VCaP (cell line): ENCODE data around the gene AMIGO3.

ENCODE experiments used
- H3K27ac ChIP-seq: fragments of 450-650 bp; 2 replicates; pipeline ENCODE4 v1.5.1; 2017
- CTCF ChIP-seq: fragments of 450-650 bp; conservative IDR thresholded peaks from 2 replicates; pipeline ENCODE4 v1.5.1; 2017; ENCODE audit warnings: mild to moderate bottlenecking, moderate library complexity

The AMIGO3 gene

DNA sequence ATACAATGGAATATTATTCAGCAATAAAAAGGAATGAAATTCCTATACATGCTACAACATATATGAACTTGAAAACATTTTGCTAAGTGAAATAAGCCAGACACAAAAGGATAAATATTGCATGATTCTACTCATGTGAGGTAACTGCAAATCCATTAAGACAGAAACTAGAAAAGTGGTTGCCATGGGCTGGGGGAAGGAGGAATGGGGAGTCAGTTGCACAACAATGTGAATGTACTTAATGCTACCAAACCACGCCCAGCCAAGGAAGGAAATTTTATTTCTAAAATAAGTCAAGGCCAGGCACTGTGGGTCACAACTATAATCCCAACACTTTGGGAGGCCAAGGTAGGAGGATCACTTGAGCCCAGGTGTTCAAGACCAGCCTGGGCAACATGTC, 14.1 kb upstream of the AMIGO3 start:
- H3K27ac ChIP-seq, result no peak overlapping the region
- TF ChIP-seq CTCF, result no peak

DNA sequence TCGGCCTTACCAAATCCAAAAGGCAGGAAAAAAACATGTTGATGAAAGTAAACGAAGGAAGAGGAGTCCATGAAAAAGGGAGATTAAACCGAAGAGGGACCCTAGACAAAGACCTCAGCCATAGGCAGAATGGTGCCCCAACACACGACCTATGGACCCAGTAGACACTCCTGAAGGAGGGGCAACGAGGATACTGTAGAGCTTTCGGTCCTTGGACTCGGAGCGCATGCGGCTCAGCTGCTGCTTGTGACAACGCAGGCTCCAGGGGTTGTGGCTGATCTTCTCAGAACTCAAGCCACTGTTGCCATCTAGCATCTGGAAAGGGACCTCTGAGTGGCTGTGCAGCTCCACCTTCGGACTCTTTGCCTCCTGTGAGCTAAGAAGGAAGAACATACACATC, 13.1 kb upstream of the AMIGO3 start:
- no peak for TF ChIP-seq CTCF

DNA sequence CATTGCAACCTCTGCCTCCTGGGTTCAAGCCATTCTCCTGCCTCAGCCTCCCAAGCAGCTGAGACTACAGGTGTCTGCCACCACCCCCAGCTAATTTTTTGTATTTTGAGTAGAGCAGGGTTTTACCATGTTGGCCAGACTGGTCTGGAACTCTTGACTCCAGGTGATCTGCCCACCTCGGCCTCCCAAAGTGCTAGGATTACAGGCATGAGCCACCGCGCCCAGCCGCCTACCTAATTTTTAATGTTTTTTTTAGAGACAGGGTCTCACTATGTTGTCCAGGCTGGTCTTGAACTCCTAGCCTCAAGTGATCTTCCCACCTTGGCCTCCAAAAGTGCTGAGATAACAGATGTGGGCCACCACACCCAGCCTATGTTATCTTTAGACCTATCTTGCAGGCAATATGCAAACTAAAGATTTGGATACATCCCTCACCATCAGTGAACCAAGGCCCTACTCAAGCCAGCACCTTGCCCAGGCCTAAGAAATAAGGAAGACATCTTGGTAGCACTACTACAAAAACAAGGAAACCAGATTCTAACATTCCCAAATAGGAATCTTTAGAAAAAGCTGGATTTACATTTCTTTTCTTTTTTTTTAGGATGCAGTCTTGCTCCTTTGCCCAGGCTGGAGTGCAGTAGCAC, 10.6 kb upstream of the AMIGO3 start:
- TF ChIP-seq CTCF, result no peak
- no peak overlapping the region for H3K27ac ChIP-seq

More for the DNA sequence above, 13.1 kb upstream of the AMIGO3 start:
- H3K27ac ChIP-seq, result no peak overlapping the region

GRCh38 chr3:49727924-49728361, 8.5 kb upstream of the AMIGO3 start:
- H3K27ac ChIP-seq, result no peak overlapping the region
- no peak for TF ChIP-seq CTCF

DNA sequence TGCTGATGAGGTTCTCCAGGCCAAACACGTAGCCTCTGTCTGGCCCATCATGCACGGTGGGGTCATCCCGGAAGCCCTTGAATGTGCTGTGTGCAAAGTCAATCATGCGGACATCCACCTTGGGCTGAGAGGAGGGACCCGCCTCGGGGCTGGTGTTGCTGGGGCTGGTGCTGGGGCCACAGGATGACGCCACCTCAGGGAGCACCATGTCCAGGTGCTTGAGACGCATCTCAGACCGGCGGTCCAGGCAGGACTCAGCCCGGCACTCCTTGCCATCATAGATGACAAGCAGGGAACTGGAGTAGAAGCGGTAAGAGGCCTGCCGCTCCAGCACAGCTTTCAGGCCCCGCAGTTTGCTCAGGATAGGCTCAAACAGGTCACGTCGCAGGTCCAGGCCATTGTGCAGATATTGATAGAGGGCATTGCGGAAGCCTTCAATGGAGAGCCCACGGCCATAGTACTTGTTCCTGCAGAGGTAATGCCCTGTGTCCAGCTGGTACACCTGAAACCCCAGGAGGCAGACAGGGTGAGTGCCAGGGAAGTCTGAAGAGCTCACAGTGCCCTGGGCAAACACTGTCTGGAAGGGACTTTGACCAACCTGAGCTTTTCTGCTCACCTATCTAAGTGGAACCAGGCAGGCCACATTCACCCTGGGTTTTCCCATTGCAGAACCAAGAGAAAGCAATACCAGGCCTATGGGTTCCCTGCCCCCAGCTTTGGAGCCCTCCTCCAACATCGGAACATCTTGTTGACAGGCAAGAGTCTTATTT, 7.9 kb upstream of the AMIGO3 start:
- H3K27ac ChIP-seq, result no peak overlapping the region
- no peak for TF ChIP-seq CTCF

DNA sequence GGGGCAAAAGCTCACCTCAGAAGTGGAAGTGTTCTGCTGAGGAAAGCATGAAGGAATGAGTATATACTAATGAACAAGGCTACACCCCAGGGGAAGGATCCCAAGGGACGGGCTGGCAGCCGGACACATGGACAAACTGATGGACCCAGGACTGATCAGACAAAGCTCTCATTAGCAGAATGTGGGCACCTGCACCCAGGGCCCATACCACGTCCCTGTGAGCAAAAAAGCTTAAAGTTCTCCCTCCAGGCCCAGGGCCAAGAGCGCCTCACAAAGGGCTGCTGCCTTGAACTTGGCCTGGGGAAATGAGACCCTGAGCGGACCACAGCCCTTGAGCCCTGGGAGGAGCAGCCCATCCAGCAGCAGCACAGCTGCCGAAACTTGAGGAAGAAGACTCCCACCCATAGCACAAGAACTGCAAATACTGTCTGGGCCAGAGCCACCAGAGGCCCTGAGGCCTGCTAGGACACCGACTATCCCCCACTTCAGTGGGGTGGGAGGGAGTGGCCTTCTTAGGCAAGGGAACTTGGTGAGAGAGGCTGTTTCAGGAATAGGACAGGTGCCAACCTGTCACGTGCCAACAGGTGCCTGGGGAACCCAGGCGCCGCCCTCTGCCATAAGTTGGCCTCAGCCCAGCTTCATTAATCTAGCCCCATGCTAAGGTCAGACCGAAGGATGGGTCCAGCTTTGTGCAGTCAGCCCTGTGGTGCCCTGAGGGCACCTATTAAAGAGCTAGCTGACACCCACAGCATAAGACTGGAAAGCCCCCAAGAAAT, 6.6 kb upstream of the AMIGO3 start:
- no peak for TF ChIP-seq CTCF
- H3K27ac ChIP-seq, result peak overlapping the region; percentile 93

DNA sequence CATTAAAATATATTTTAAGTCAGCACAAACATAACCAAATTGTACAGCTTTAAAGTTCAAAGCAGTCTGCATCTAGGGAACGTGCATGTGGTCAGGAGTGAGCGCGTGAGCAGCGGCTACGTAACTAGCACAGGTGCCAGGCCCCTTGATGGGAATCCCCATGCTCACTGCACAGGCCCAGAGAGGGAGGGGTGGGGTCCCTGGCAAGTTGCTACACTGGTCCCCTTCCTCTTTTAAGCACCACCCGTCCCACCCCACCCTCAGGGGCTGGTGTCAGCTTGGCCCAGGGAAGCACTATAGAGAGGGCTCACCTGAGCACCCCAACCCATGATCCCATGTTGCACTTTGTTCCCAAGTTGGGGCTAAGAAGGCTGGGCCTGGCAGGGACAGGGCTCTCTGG, 5.1 kb upstream of the AMIGO3 start:
- H3K27ac ChIP-seq, result peak overlapping the region; percentile 93
- TF ChIP-seq CTCF, result no peak
